HG02798 (cell line): ENCODE results near the gene MAP2K7.
"Not testable (repeated sequence)": the region's sequence is repeated elsewhere in the genome, so short reads cannot be mapped to it uniquely, and the experiment has no call there.

Source experiments
- ATAC-seq: cut with Tn5 transposase; IDR thresholded peaks from one replicate; pipeline ENCODE4 v1.9.1; 2021; ENCODE audit warnings: mild to moderate bottlenecking; ENCODE audit not compliant: unreplicated experiment, poor library complexity

MAP2K7 gene

DNA sequence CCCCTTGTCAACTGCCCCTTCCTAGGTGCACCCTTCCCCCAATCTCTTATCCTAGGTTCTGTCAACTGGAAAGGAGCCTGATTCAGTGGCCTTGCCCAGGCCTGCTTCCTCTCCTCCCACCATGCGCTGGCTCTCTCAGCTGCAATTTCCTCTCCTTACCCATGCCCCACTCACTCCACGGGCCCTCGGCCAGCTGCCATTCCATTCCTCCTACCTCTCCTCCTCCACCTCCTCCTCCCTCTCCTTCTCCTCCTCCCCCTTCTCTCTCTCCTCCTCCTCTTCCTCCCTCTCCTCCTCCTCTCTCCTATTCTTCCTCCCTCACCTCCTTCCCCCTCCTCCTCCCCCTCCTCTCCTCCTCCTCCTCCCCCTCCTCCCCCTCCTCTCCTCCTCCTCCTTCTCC is 49.4 kb downstream of the MAP2K7 start:
- no peak for ATAC-seq

DNA sequence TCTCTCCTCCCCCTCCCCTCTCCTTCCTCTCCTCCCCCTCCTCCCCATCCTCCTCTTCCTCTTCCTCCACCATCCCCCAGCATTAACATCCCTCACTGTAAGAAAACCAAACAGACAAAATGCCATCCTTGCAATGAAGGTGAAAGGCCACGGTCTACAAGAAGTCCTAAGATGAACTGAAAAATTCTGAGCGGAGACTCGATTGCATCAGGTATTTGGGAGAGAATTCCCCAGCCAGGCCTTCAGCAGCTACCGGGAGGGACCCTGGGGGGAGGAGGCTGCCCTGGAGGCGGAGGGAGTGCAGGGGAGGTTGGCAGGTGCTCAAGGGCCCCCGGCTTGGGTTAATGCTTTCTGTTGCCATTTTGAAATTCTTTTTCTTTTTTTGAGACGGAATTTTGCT is 49.9 kb downstream of the MAP2K7 start:
- ATAC-seq, result no peak

DNA sequence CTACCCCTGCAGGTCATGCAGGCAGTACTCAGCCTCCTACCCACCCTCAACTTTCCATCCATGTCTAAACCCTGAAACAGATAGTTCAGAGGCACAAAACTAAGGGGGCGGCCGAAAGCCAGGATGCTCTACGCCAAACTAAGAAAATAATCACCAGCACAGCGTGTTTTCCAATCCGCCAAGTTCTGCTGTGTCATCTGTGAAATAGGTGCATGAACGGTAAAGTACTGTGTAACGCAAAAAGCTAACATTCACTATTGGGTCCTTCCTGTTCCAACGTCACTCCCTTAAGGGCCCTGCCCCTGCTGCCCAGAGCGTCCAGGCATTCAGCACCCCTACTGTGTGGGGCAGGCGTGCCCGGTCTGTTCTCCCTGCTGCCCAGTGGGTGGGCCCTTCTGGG is 52.0 kb downstream of the MAP2K7 start:
- ATAC-seq, result no peak

DNA sequence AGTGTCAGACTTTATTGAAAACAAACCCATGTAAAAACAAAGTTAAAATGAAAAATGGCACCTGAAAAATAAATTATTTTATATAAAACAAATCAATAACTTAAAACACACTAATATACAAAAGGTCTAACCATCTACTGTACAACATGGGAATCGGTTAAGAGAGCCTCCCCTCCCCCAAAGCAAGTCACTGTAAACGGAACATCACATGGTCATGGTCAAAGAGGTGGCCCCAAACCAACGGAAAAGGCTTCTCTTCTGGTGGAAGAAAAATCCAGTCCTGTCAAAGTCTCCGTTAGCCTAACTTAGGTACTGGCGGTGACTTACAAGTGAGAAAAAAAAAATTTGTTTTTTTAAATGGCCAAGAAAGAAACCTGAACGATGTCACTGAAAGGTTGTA is 55.5 kb downstream of the MAP2K7 start:
- ATAC-seq, result no peak

GRCh38 chr19:7961082-7961481 is 57.4 kb downstream of the MAP2K7 start:
- ATAC-seq, result not testable (repeated sequence)

DNA sequence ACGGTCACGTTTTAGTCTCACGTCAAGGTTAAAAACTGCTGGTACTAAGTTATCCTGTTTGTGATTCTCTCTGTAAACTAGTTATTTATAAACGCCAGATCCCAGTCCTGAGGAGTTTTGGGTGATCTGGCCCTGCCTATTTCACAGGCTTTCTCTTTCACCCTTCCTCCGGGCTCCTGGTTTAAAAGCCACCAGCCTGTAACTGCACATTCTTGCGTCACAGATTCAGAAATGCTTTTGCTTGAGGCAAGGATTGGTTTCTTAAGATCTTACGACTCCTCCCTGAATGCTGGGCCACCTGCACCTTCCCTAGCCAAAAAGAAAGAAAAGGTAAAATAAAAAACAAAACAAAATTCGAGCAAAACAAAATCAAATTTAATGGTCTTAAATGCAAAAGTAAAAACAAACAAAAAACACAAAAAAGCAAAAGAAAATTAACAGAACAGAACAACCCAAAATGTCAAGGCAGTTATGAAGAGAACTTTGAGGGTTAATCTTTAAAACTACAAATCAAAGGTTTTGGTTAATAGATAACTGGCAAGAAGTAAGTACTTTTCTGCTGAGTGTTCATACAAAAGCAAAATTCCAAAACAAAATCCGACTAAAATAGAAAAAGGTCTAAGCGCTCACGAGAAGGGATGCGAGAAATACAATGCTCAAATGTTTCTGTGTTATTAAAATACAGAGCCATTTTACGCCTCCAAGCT is 58.4 kb downstream of the MAP2K7 start:
- no peak for ATAC-seq

GRCh38 chr19:7962644-7963268 is 59.1 kb downstream of the MAP2K7 start:
- ATAC-seq, result no peak

DNA sequence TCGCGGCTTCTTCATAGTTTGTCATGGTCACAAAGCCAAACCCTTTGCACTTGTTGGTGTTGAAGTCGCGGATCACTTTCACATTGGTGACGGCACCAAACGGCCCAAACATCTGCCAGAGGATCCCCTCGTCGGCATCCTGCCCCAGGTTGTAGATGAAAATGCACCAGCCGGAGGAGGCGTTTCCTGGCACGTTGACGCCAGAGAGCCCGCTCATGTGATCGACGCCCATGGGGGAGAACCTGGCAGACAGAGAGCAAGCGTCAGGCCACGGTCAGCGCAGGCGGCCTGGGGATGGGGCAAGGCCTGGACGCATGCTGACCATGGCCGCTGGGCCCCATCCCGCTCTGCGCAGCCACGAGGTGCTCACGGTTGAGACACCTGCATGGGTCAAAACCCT is 59.9 kb downstream of the MAP2K7 start:
- no peak for ATAC-seq
